GM19193 (cell line): ENCODE results near the gene PTPN6.

Experiments
- POLR2A ChIP-seq: IDR thresholded peaks from 4 replicates; pipeline ENCODE4 v1.6.1; 2011; ENCODE audit not compliant: insufficient read depth, insufficient read length; ENCODE audit errors: extremely low read depth

The PTPN6 gene

GRCh38 chr12:6935371-6936193 lies 15.6 kb upstream of the PTPN6 start:
- peak; percentile 11 for TF ChIP-seq POLR2A

GRCh38 chr12:6936194-6936635 lies 14.9 kb upstream of the PTPN6 start:
- no peak for TF ChIP-seq POLR2A

- TF ChIP-seq POLR2A, result peak; percentile 38
Observed at GRCh38 chr12:6936636-6937480, 14.3 kb upstream of the PTPN6 start.

- TF ChIP-seq POLR2A, result peak; percentile 90
Observed at GRCh38 chr12:6937481-6938352, 13.4 kb upstream of the PTPN6 start.

GRCh38 chr12:6938353-6939190 lies 12.6 kb upstream of the PTPN6 start:
- no peak for TF ChIP-seq POLR2A

DNA sequence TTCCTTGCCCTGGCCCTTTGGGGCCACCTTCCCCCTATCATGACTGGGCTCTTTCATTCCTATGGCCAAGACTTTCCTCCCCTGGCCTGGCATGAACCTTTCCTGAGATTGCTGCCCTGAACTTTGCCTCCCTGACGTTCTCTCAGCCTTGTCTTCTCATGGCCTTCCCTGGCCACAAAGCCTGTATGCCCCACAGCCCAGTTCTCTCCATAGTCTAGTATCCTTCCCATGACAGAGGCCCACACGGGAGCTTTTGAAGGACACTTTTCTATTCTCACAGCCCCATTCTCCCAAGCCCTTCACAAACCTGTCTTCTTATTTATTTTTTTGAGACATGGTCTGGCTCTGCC lies 12.0 kb upstream of the PTPN6 start:
- TF ChIP-seq POLR2A, result no peak

DNA sequence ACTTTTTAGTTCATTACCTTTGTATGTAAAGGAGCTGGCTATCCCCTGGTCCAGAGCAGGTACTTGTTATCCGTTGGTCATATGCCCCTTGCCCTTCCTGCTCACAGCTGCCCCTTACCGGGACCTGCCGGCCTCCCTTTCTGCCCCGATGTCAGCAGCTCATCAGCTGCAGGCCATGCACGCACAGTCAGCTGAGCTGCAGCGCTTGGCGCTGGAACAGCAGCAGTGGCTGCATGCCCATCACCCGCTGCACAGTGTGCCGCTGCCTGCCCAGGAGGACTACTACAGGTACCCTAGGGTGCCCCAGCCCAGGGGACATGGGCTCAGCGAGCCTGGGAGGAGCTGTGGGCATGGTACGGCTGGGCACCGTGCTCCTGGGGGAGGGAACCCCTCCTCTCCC lies 9.9 kb upstream of the PTPN6 start:
- no peak for TF ChIP-seq POLR2A

DNA sequence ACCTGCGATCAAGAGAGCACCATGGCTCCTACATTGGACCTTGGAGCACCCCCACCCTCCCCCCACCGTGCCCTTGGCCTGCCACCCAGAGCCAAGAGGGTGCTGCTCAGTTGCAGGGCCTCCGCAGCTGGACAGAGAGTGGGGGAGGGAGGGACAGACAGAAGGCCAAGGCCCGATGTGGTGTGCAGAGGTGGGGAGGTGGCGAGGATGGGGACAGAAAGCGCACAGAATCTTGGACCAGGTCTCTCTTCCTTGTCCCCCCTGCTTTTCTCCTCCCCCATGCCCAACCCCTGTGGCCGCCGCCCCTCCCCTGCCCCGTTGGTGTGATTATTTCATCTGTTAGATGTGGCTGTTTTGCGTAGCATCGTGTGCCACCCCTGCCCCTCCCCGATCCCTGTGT lies 9.4 kb upstream of the PTPN6 start:
- TF ChIP-seq POLR2A, result no peak

- TF ChIP-seq POLR2A, result no peak
Observed at GRCh38 chr12:6942331-6942665, 8.9 kb upstream of the PTPN6 start.

DNA sequence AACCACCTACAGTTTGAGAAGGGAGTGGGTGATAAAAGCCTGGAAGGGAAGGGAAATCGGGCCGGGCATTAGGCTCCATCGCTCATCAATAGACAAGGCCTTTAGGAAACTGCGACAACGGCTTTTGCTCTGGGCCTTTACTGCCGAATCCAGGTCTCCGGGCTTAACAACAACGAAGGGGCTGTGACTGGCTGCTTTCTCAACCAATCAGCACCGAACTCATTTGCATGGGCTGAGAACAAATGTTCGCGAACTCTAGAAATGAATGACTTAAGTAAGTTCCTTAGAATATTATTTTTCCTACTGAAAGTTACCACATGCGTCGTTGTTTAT lies 7.8 kb upstream of the PTPN6 start:
- TF ChIP-seq POLR2A, result no peak

- TF ChIP-seq POLR2A, result peak; percentile 100
Observed at GRCh38 chr12:6943722-6944380, 7.3 kb upstream of the PTPN6 start, which contains the start of the genes C12orf57 and RNU7-1. Gene C12orf57, plus strand, starts transcription at chr12:6944022. Its CDS starts 100 bp downstream, at chr12:6944122. Gene RNU7-1, plus strand, starts transcription at chr12:6943816.

DNA sequence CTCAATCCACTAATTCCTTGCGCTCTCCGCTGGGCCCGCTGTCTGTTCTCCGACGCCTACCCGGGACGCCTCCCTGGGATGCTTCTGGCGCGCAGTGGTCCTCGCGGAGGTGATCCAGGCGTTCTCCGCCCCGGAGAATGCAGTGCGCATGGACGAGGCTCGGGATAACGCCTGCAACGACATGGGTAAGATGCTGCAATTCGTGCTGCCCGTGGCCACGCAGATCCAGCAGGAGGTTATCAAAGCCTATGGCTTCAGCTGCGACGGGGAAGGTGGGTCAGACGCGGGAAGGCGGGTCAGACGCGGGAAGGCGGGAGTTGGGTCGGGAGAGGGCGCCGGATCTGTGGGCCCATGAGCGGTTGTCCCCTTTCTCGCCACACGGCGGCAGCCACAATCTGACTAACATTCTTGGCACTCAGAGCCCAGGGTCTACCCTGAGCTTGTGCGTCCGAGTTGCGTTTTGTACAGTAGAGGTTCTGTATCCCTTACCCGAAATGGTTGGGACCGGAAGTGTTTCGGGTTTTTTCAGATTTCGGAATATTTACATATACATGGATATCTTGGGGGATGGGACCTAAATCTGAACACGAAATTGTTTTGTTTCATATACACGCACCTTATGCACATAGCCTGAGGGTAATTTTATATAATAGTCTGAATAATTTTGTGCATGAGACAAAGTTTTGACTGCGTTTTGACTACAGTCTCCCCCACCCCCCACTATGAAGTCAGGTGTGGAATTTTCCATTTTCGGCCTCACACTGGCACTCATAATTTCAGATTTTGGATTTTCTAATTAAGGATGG lies 6.6 kb upstream of the PTPN6 start:
- no peak for TF ChIP-seq POLR2A

DNA sequence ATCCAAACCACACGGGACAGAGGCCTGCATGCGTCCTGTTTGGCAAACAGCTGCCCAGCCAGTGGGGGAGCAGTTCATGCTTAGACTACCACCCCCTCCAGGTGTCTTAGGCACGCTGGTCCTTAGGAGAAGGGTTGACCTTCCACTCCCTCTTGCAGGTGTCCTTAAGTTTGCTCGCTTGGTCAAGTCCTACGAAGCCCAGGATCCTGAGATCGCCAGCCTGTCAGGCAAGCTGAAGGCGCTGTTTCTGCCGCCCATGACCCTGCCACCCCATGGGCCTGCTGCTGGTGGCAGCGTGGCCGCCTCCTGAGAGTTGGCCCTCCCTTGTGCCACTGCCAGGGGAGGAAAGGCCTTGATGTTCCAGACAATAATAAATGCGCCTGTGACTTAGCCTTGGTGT lies 5.5 kb upstream of the PTPN6 start:
- no peak for TF ChIP-seq POLR2A
